ENCODE data around the gene SUCLG2.

The SUCLG2 gene

GRCh38 chr3:67405193-67405592 lies 249.2 kb downstream of the SUCLG2 start:
- TF ChIP-seq PAX5 (IDR thresholded peaks at IDR 0.05; ENCODE audit: insufficient read depth, low read length, severe bottlenecking) (no peak), SPI1 (IDR thresholded peaks at IDR 0.05; ENCODE audit: low read depth, low read length) (no peak), POLR2A (IDR thresholded peaks at IDR 0.05; ENCODE audit: low read depth, low read length) (no peak), POU2F2 (IDR thresholded peaks at IDR 0.05; ENCODE audit: low read depth, low read length) (no peak), TAF1 (IDR thresholded peaks at IDR 0.05; ENCODE audit: low read depth, low read length) (no peak), POLR2AphosphoS5 (IDR thresholded peaks at IDR 0.05; ENCODE audit: low read depth, low read length) (no peak)
- FAIRE-seq, result no peak
- DNase-seq (ENCODE audit: insufficient read length, low spot score), result no peak

DNA sequence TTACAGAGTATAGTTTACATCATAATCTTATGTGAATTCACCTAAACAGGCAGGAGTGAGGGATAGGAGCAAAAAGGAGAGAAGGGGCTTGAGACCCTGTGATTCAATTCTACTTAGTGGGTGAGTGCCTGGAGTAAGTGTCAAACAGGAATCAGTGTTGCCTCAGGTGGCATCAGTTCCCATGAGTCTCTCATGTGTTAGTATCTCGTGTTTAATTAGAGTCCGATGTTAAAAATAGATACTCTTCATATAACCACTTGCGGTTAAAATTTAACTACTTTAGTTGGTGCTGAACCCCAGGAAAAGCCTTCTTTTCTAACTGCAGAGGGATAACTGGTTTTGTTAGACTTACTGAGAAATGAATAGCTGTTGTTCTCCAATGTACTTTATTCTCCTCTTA lies 251.5 kb downstream of the SUCLG2 start:
- DNase-seq (ENCODE audit: insufficient read length, low spot score), result no peak
- FAIRE-seq, result no peak
- TF ChIP-seq PAX5 (IDR thresholded peaks at IDR 0.05; ENCODE audit: insufficient read depth, low read length, severe bottlenecking), result no peak
- no peak for TF ChIP-seq SPI1 (IDR thresholded peaks at IDR 0.05; ENCODE audit: low read depth, low read length)
- TF ChIP-seq POLR2AphosphoS5 (IDR thresholded peaks at IDR 0.05; ENCODE audit: low read depth, low read length), result no peak
- no peak for TF ChIP-seq POLR2A (IDR thresholded peaks at IDR 0.05; ENCODE audit: low read depth, low read length)
- no peak for TF ChIP-seq POU2F2 (IDR thresholded peaks at IDR 0.05; ENCODE audit: low read depth, low read length)
- TF ChIP-seq TAF1 (IDR thresholded peaks at IDR 0.05; ENCODE audit: low read depth, low read length), result no peak

- TF ChIP-seq PAX5 (IDR thresholded peaks at IDR 0.05; ENCODE audit: insufficient read depth, low read length, severe bottlenecking) (no peak), POLR2AphosphoS5 (IDR thresholded peaks at IDR 0.05; ENCODE audit: low read depth, low read length) (no peak), POLR2A (IDR thresholded peaks at IDR 0.05; ENCODE audit: low read depth, low read length) (no peak), TAF1 (IDR thresholded peaks at IDR 0.05; ENCODE audit: low read depth, low read length) (no peak)
- no peak for FAIRE-seq
- DNase-seq (ENCODE audit: insufficient read length, low spot score), result no peak
Observed at GRCh38 chr3:67401921-67402320, 252.5 kb downstream of the SUCLG2 start.

GRCh38 chr3:67400476-67400875 lies 253.9 kb downstream of the SUCLG2 start:
- no peak for DNase-seq (ENCODE audit: insufficient read length, low spot score)
- TF ChIP-seq POU2F2 (IDR thresholded peaks at IDR 0.05; ENCODE audit: low read depth, low read length) (no peak), POLR2A (IDR thresholded peaks at IDR 0.05; ENCODE audit: low read depth, low read length) (no peak), PAX5 (IDR thresholded peaks at IDR 0.05; ENCODE audit: insufficient read depth, low read length, severe bottlenecking) (no peak), POLR2AphosphoS5 (IDR thresholded peaks at IDR 0.05; ENCODE audit: low read depth, low read length) (no peak), TAF1 (IDR thresholded peaks at IDR 0.05; ENCODE audit: low read depth, low read length) (no peak), SPI1 (IDR thresholded peaks at IDR 0.05; ENCODE audit: low read depth, low read length) (no peak)
- no peak for FAIRE-seq

GRCh38 chr3:67389176-67389575 lies 265.2 kb downstream of the SUCLG2 start:
- peak; percentile 25 for DNase-seq (ENCODE audit: insufficient read length, low spot score)
- peak; percentile 85 for TF ChIP-seq POU2F2 (IDR thresholded peaks at IDR 0.05; ENCODE audit: low read depth, low read length)
- TF ChIP-seq POLR2A (IDR thresholded peaks at IDR 0.05; ENCODE audit: low read depth, low read length), result no peak
- no peak for TF ChIP-seq POLR2AphosphoS5 (IDR thresholded peaks at IDR 0.05; ENCODE audit: low read depth, low read length)
- 0 out of 2 replicates have a peak, but pooled peaks have one; percentile 22 for TF ChIP-seq SPI1 (IDR thresholded peaks at IDR 0.05; ENCODE audit: low read depth, low read length)
- TF ChIP-seq PAX5 (IDR thresholded peaks at IDR 0.05; ENCODE audit: insufficient read depth, low read length, severe bottlenecking), result no peak
- TF ChIP-seq TAF1 (IDR thresholded peaks at IDR 0.05; ENCODE audit: low read depth, low read length), result no peak
- peak; percentile 59 for FAIRE-seq

DNA sequence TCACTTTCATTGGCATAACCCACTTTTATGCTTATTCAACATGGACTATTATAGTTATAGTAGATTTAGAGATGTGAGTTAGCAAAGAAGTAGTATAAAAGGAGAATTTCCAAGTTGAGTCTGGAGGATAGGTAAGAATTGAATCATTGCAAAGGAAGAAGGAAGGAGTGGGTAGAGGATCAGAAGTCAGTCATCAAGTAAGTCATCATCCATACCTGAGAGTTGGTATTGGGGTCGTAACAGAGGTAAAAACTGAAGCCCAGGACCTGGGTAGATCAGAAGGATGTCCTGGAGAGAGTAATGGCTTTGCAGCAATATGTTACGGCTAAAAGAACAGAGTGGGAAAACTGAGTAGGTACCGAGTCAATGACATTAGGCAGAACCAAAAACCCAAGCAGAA lies 265.7 kb downstream of the SUCLG2 start:
- no peak for TF ChIP-seq POLR2AphosphoS5 (IDR thresholded peaks at IDR 0.05; ENCODE audit: low read depth, low read length)
- no peak for TF ChIP-seq SPI1 (IDR thresholded peaks at IDR 0.05; ENCODE audit: low read depth, low read length)
- no peak for TF ChIP-seq TAF1 (IDR thresholded peaks at IDR 0.05; ENCODE audit: low read depth, low read length)
- no peak for TF ChIP-seq PAX5 (IDR thresholded peaks at IDR 0.05; ENCODE audit: insufficient read depth, low read length, severe bottlenecking)
- no peak for TF ChIP-seq POLR2A (IDR thresholded peaks at IDR 0.05; ENCODE audit: low read depth, low read length)
- TF ChIP-seq POU2F2 (IDR thresholded peaks at IDR 0.05; ENCODE audit: low read depth, low read length), result no peak
- DNase-seq (ENCODE audit: insufficient read length, low spot score) (no peak), FAIRE-seq (no peak)

DNA sequence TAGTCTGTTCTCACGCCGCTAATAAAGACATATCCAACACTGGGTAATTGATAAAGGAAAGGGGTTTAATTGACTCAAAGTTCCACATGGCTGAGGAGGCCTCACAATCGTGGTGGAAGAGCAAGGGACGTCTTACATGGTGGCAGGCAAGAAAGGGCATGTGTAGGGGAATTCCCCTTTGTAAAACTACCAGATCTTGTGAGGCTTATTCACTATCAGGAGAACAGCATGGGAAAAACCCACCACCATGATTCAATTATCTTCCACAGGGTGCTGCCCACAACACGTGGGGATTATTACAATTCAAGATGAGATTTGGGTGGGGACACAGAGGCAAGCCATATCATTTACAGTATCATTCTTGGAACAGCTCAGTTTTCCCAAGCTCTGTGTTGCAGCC lies 268.0 kb downstream of the SUCLG2 start:
- DNase-seq (ENCODE audit: insufficient read length, low spot score), result no peak
- TF ChIP-seq PAX5 (IDR thresholded peaks at IDR 0.05; ENCODE audit: insufficient read depth, low read length, severe bottlenecking), result no peak
- no peak for TF ChIP-seq POLR2A (IDR thresholded peaks at IDR 0.05; ENCODE audit: low read depth, low read length)
- no peak for TF ChIP-seq POU2F2 (IDR thresholded peaks at IDR 0.05; ENCODE audit: low read depth, low read length)
- TF ChIP-seq POLR2AphosphoS5 (IDR thresholded peaks at IDR 0.05; ENCODE audit: low read depth, low read length), result no peak
- no peak for TF ChIP-seq TAF1 (IDR thresholded peaks at IDR 0.05; ENCODE audit: low read depth, low read length)
- TF ChIP-seq SPI1 (IDR thresholded peaks at IDR 0.05; ENCODE audit: low read depth, low read length), result no peak
- FAIRE-seq, result no peak

DNA sequence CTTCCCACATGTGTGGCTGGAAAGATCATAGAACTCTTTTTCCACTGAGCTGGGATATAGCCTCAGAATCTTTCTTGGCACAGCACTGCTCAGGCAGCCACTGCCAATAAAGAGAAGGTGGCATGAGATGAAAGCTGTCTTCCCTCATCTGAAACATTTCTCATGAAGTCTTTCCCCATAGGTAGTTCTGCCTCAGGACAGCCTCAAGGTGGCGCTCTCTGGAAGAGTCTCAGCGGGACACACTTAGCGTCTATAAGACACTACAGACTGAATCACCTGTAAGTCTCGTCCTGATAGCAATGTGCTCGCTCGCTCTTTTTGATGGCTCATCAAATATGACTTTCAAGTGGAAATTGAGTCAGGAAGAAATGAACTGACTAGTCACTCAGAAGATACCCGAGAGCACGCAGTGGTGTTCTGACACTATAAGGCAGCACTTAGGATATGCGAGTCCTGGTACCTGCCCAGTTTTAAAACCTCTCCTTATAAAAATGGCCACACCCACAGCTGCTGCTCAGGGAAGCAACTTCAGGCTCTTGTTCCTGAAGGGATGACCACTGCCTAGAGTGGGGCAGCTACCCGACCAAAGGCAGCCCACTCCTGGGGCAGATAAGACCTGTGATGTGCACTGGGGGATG lies 269.5 kb downstream of the SUCLG2 start:
- DNase-seq (ENCODE audit: insufficient read length, low spot score), result peak; percentile 16
- peak; percentile 54 for FAIRE-seq
- TF ChIP-seq POLR2AphosphoS5 (IDR thresholded peaks at IDR 0.05; ENCODE audit: low read depth, low read length) (no peak), POLR2A (IDR thresholded peaks at IDR 0.05; ENCODE audit: low read depth, low read length) (no peak), PAX5 (IDR thresholded peaks at IDR 0.05; ENCODE audit: insufficient read depth, low read length, severe bottlenecking) (no peak), TAF1 (IDR thresholded peaks at IDR 0.05; ENCODE audit: low read depth, low read length) (no peak), SPI1 (IDR thresholded peaks at IDR 0.05; ENCODE audit: low read depth, low read length) (no peak), POU2F2 (IDR thresholded peaks at IDR 0.05; ENCODE audit: low read depth, low read length) (no peak)

GRCh38 chr3:67384016-67384415 lies 270.4 kb downstream of the SUCLG2 start:
- FAIRE-seq, result no peak
- TF ChIP-seq POLR2AphosphoS5 (IDR thresholded peaks at IDR 0.05; ENCODE audit: low read depth, low read length) (no peak), POU2F2 (IDR thresholded peaks at IDR 0.05; ENCODE audit: low read depth, low read length) (no peak), SPI1 (IDR thresholded peaks at IDR 0.05; ENCODE audit: low read depth, low read length) (no peak), TAF1 (IDR thresholded peaks at IDR 0.05; ENCODE audit: low read depth, low read length) (no peak), PAX5 (IDR thresholded peaks at IDR 0.05; ENCODE audit: insufficient read depth, low read length, severe bottlenecking) (no peak), POLR2A (IDR thresholded peaks at IDR 0.05; ENCODE audit: low read depth, low read length) (no peak)
- no peak for DNase-seq (ENCODE audit: insufficient read length, low spot score)

Measured in GM12891 (cell line).